HepG2 (cell line): ENCODE data around the gene E2F3. TPM values are rescaled to one million over a fixed set of nuclear protein-coding genes. Genes with fewer than 3 reads are reported as not detected.

Experiments used
- ATF7 ChIP-seq, 2 experiments: fragments of 450-650 bp in 1 of 2; sonication (generic) in 1 of 2; formaldehyde crosslinking in 1 of 2; IDR thresholded peaks; 2 replicates each; pipeline versions ENCODE4 v1.4.0 to v1.6.1; 2016 to 2020; ENCODE audit warnings: antibody characterized with exemption in 1 of 2, mild to moderate bottlenecking in 1 of 2, missing genetic modification reagents in 1 of 2
- ATF7-NPFF ChIP-seq: sonication (generic); formaldehyde crosslinking; IDR thresholded peaks from 2 replicates; pipeline ENCODE4 v1.8.1; 2023; ENCODE audit warnings: mild to moderate bottlenecking, low read depth, missing genetic modification reagents, moderate library complexity
- CHD2 ChIP-seq: IDR thresholded peaks from 2 replicates; pipeline ENCODE4 v1.6.1; 2011; ENCODE audit warnings: low read depth, low read length, improper control_type of control experiment
- KDM3A ChIP-seq: IDR thresholded peaks from 2 replicates; pipeline ENCODE4 v1.6.1; 2018; ENCODE audit warnings: low read depth, missing compliant biosample characterization
- PRDM4 ChIP-seq: sonication (generic); formaldehyde crosslinking; IDR thresholded peaks from 2 replicates; pipeline ENCODE4 v1.9.0; 2021; ENCODE audit warnings: missing genetic modification reagents, borderline replicate concordance
- SIN3A ChIP-seq: IDR thresholded peaks from 2 replicates; pipeline ENCODE4 v1.6.1; 2011; ENCODE audit warnings: low read depth, mild to moderate bottlenecking, control low read depth, low read length, borderline replicate concordance
- TMF1 ChIP-seq: sonication (generic); formaldehyde crosslinking; IDR thresholded peaks from 2 replicates; pipeline ENCODE4 v1.8.1; 2022; ENCODE audit warnings: low read depth, missing genetic modification reagents
- ZBTB42 ChIP-seq: sonication (generic); formaldehyde crosslinking; IDR thresholded peaks from 2 replicates; pipeline ENCODE4 v1.5.0; 2020; ENCODE audit warnings: mild to moderate bottlenecking, missing genetic modification reagents
- ZFP36L2 ChIP-seq: sonication (generic); formaldehyde crosslinking; IDR thresholded peaks from 2 replicates; pipeline ENCODE4 v1.4.0; 2020; ENCODE audit warnings: missing genetic modification reagents
- ZNF138 ChIP-seq: sonication (generic); formaldehyde crosslinking; IDR thresholded peaks from 2 replicates; pipeline ENCODE4 v1.5.0; 2020; ENCODE audit warnings: mild to moderate bottlenecking, low read depth, missing genetic modification reagents
- ZNF318 ChIP-seq: sonication (generic); formaldehyde crosslinking; IDR thresholded peaks from 2 replicates; pipeline ENCODE4 v1.4.0; 2020; ENCODE audit warnings: mild to moderate bottlenecking, missing genetic modification reagents
- ZNF382 ChIP-seq: sonication (generic); formaldehyde crosslinking; IDR thresholded peaks from 2 replicates; pipeline ENCODE4 v1.5.0; 2020; ENCODE audit warnings: missing genetic modification reagents, mild to moderate bottlenecking, borderline replicate concordance
- ZNF503 ChIP-seq: sonication (generic); formaldehyde crosslinking; IDR thresholded peaks from 2 replicates; pipeline ENCODE4 v1.4.0; 2020; ENCODE audit warnings: missing genetic modification reagents
- ZNF570 ChIP-seq: sonication (generic); formaldehyde crosslinking; IDR thresholded peaks from 2 replicates; pipeline ENCODE4 v1.4.0; 2020; ENCODE audit warnings: mild to moderate bottlenecking, missing genetic modification reagents, borderline replicate concordance
- ZZZ3 ChIP-seq: sonication (generic); formaldehyde crosslinking; IDR thresholded peaks from 2 replicates; pipeline ENCODE4 v1.4.0; 2020; ENCODE audit warnings: missing genetic modification reagents, mild to moderate bottlenecking, borderline replicate concordance
- polyA plus RNA-seq, 8 experiments: library from polyadenylated mRNA; depleted of rRNA in 3 of 8; stranded (reverse) in 7 of 8; unstranded in 1 of 8; fragments of >200 nt; fragmentation: Illumina TruSeq in 4 of 8; extraction: Trizol in 4 of 8; gene quantifications; 2 replicates each; pipeline versions ENCODE4 v1.2.1 to v1.2.3, GENCODE V29; 2011 to 2016; ENCODE audit warnings: low read depth in 4 of 8, missing spikeins in 1 of 8, mixed read lengths in 1 of 8; ENCODE audit not compliant: insufficient read depth in 1 of 8
- total RNA-seq, 5 experiments: library from RNA; depleted of rRNA; stranded (reverse); fragments of >200 nt; fragmentation: Illumina TruSeq; extraction: Trizol; gene quantifications; 2 replicates each; pipeline ENCODE4 v1.2.3, GENCODE V29; 2016; ENCODE audit warnings: low read depth in 1 of 5

The E2F3 gene
- total and polyA plus RNA-seq, 2 of the 13 experiments (the other 11 are each of a cell fraction or from before 2014, with no cell fraction given), result 8.5 to 12.7 TPM

- no peak for TF ChIP-seq ZZZ3 (CRISPR knock-in tag)
- TF ChIP-seq TMF1 (CRISPR knock-in tag), result no peak
- no peak for TF ChIP-seq ZNF382 (CRISPR knock-in tag)
- no peak for TF ChIP-seq ATF7 (IDR thresholded peaks at IDR 0.05)
- no peak for TF ChIP-seq ATF7 (CRISPR knock-in tag; IDR thresholded peaks at IDR 0.05)
- TF ChIP-seq CHD2, result no peak
- TF ChIP-seq SIN3A, result peak; percentile 7; the same call in 1 of the 2 replicates
- no peak for TF ChIP-seq ZNF138
- no peak for TF ChIP-seq ZBTB42 (CRISPR knock-in tag)
- TF ChIP-seq ZNF318 (CRISPR knock-in tag), result no peak
- no peak; the same call in 1 of the 2 replicates for TF ChIP-seq KDM3A (CRISPR knock-in tag)
- TF ChIP-seq ZFP36L2 (CRISPR knock-in tag), result no peak
- TF ChIP-seq ATF7-NPFF, result no peak
- TF ChIP-seq PRDM4, result no peak
- no peak for TF ChIP-seq ZNF570 (CRISPR knock-in tag)
- TF ChIP-seq ZNF503 (CRISPR knock-in tag), result no peak; the same call in 1 of the 2 replicates
These were observed 2.3 kb downstream of the E2F3 start (continued) for GRCh38 chr6:20403766-20404640.
